Suprapubic skin (tissue), 4 donors: ENCODE results near the gene NEK6. TPM values are rescaled to one million over a fixed set of nuclear protein-coding genes. Genes with fewer than 3 reads are reported as not detected.

Source experiments
- DNase-seq, 2 donors: peaks; one replicate each; pipeline ENCODE4 v3.0.0-alpha.2; 2019; ENCODE audit warnings: low spot score in 2 of 2
- H3K27ac ChIP-seq: fragments of 200-600 bp; sonication (generic); one replicate; pipeline ENCODE4 v1.5.1; 2019
- H3K27me3 ChIP-seq: fragments of 200-600 bp; sonication (generic); one replicate; pipeline ENCODE4 v1.5.1; 2019
- H3K36me3 ChIP-seq: fragments of 200-600 bp; sonication (generic); one replicate; pipeline ENCODE4 v1.5.1; 2019
- H3K4me1 ChIP-seq: fragments of 200-600 bp; sonication (generic); one replicate; pipeline ENCODE4 v1.5.1; 2019
- H3K4me3 ChIP-seq: fragments of 200-600 bp; sonication (generic); one replicate; pipeline ENCODE4 v1.5.1; 2019; ENCODE audit warnings: mild to moderate bottlenecking
- H3K9me3 ChIP-seq: fragments of 200-600 bp; sonication (generic); one replicate; pipeline ENCODE4 v1.5.1; 2019
- CTCF ChIP-seq, 2 donors: fragments of 200-600 bp in 1 of 2; fragments of 450-650 bp in 1 of 2; sonication (generic) in 1 of 2; IDR thresholded peaks; one replicate each; pipeline ENCODE4 v1.5.1; 2016 to 2019; ENCODE audit warnings: antibody characterized with exemption in 2 of 2, mild to moderate bottlenecking in 1 of 2, moderate library complexity in 1 of 2
- EP300 ChIP-seq: sonication (generic); formaldehyde crosslinking; IDR thresholded peaks from one replicate; pipeline ENCODE4 v1.6.1; 2017; ENCODE audit warnings: antibody characterized with exemption
- POLR2A ChIP-seq, 2 donors: fragments of 450-650 bp; IDR thresholded peaks; one replicate each; pipeline ENCODE4 v1.6.1; 2017; ENCODE audit warnings: antibody characterized with exemption in 2 of 2, mild to moderate bottlenecking in 2 of 2, moderate library complexity in 2 of 2
- POLR2AphosphoS5 ChIP-seq, 3 donors: sonication (generic); formaldehyde crosslinking; IDR thresholded peaks; one replicate each; pipeline ENCODE4 v1.6.1; 2017; ENCODE audit warnings: antibody characterized with exemption in 3 of 3
- WGBS: methylation state at CpG from one replicate; pipeline ENCODE4 v1.1.5; 2018; 5-methylcytosine and 5-hydroxymethylcytosine counted together
- total RNA-seq, 4 donors: library from RNA; depleted of rRNA; stranded (reverse); fragments of >200 nt; gene quantifications; one replicate each; pipeline ENCODE4 v1.1.0, GENCODE V29; 2016

NEK6 gene
- total RNA-seq, 4 donors from 2014 or later, result 5.4 to 17.5 (median 10.6) TPM

GRCh38 chr9:124272979-124273378 is 15.2 kb downstream of the NEK6 start:
- H3K36me3 ChIP-seq, result no peaks in the 10 kb centered on the region
- no peak for TF ChIP-seq POLR2AphosphoS5 (IDR thresholded peaks at IDR 0.05)
- no peak for TF ChIP-seq CTCF (IDR thresholded peaks at IDR 0.05)
- no peak for TF ChIP-seq POLR2A (IDR thresholded peaks at IDR 0.05)
- no peak for TF ChIP-seq EP300
- H3K4me1 ChIP-seq, result peaks cover 39% of the 10 kb centered on the region
- no peaks in the 10 kb centered on the region for H3K9me3 ChIP-seq
- 88% methylated on average over 9 of the region's 9 CpGs for WGBS
- DNase-seq, result no peak
- H3K4me3 ChIP-seq, result no peak overlapping the region
- no peaks in the 10 kb centered on the region for H3K27me3 ChIP-seq
- peak overlapping the region; percentile 42 for H3K27ac ChIP-seq

DNA sequence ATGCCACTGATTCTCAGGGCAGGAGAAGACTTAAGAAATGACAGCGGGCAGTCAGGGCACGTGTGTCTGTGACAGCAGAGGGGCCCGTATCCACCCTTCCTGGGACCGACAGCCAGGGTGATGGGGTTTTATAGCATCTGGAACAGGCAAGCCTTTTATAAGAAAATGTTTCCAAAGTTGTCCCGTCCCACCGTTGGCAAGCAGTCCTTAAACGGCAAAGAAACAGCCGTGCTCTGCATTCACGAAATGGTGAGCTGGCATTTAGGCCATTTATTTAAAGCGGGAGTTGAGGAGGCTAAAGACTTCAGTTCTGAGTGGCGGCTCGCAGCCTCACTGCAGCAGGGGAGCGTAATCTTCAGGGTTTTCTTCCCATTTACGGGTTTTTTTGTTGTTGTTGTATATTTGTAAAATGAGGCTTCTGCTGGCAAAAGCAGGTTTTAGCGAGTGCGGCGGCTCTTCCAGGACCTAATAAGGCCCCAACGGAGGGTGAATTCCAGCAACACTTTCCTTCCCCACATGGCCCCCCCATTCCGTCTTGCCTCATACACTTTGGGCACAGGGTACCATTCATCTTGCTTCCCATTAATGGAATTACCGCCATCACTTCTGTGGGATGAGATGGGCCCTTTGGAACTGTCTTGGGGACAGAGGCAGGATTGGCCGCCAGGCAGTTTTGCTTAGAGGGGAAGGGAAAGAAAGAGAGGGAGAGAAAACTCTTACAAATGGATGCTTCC is 15.8 kb downstream of the NEK6 start:
- peaks cover 40% of the 10 kb centered on the region for H3K4me1 ChIP-seq
- 73% methylated on average over 21 of the region's 21 CpGs for WGBS
- TF ChIP-seq POLR2A (IDR thresholded peaks at IDR 0.05) (no peak), EP300 (no peak), POLR2AphosphoS5 (IDR thresholded peaks at IDR 0.05) (no peak), CTCF (IDR thresholded peaks at IDR 0.05) (no peak)
- peak overlapping the region; percentile 42 for H3K27ac ChIP-seq
- no peaks in the 10 kb centered on the region for H3K27me3 ChIP-seq
- H3K36me3 ChIP-seq, result no peaks in the 10 kb centered on the region
- no peak overlapping the region for H3K4me3 ChIP-seq
- no peaks in the 10 kb centered on the region for H3K9me3 ChIP-seq
- DNase-seq, result no peak

GRCh38 chr9:124274226-124274625 is 16.5 kb downstream of the NEK6 start:
- Histone ChIP-seq H3K9me3 (no peaks in the 10 kb centered on the region), H3K27ac (peak overlapping the region; percentile 10), H3K36me3 (no peaks in the 10 kb centered on the region), H3K4me1 (peaks cover 46% of the 10 kb centered on the region), H3K4me3 (no peak overlapping the region), H3K27me3 (no peaks in the 10 kb centered on the region)
- no peak for DNase-seq
- TF ChIP-seq CTCF (IDR thresholded peaks at IDR 0.05) (no peak), POLR2A (IDR thresholded peaks at IDR 0.05) (no peak), EP300 (no peak), POLR2AphosphoS5 (IDR thresholded peaks at IDR 0.05) (no peak)
- WGBS, result 96% methylated on average over 4 of the region's 6 CpGs

- H3K27ac ChIP-seq, result no peak overlapping the region
These were observed 17.0 kb downstream of the NEK6 start for GRCh38 chr9:124274738-124275137.

More at GRCh38 chr9:124274738-124275137, 17.0 kb downstream of the NEK6 start:
- Histone ChIP-seq H3K9me3 (no peaks in the 10 kb centered on the region), H3K36me3 (no peaks in the 10 kb centered on the region), H3K4me1 (peaks cover 51% of the 10 kb centered on the region), H3K4me3 (no peak overlapping the region), H3K27me3 (no peaks in the 10 kb centered on the region)
- no peak for DNase-seq
- 88% methylated on average over 7 of the region's 7 CpGs for WGBS
- no peak for TF ChIP-seq POLR2AphosphoS5 (IDR thresholded peaks at IDR 0.05)
- no peak for TF ChIP-seq EP300
- no peak for TF ChIP-seq POLR2A (IDR thresholded peaks at IDR 0.05)
- TF ChIP-seq CTCF (IDR thresholded peaks at IDR 0.05), result no peak
